Duodenal mucosa (tissue), 2 donors: Measurements from ENCODE around the gene RPL13.

Experiments used
- H3K27ac ChIP-seq: one replicate; pipeline ENCODE4 v1.7.0; 2013; ENCODE audit warnings: low read depth, low read length
- H3K27me3 ChIP-seq, 2 donors: one replicate each; pipeline ENCODE4 v1.7.0; 2013; ENCODE audit warnings: low read length in 2 of 2, control low read depth in 1 of 2; ENCODE audit not compliant: insufficient read depth in 2 of 2, control insufficient read depth in 1 of 2
- H3K36me3 ChIP-seq, 2 donors: one replicate each; pipeline ENCODE4 v1.7.0; 2013; ENCODE audit warnings: low read length in 2 of 2, control low read depth in 1 of 2; ENCODE audit not compliant: insufficient read depth in 2 of 2, control insufficient read depth in 1 of 2
- H3K4me1 ChIP-seq, 2 donors: one replicate each; pipeline ENCODE4 v1.7.0; 2013; ENCODE audit warnings: low read length in 2 of 2, control low read depth in 1 of 2; ENCODE audit not compliant: insufficient read depth in 2 of 2, control insufficient read depth in 1 of 2
- H3K4me3 ChIP-seq, 2 donors: one replicate each; pipeline ENCODE4 v1.7.0; 2013; ENCODE audit warnings: low read length in 2 of 2, low read depth in 1 of 2
- H3K9ac ChIP-seq, 2 donors: one replicate each; pipeline ENCODE4 v1.7.0; 2013; ENCODE audit warnings: low read length in 2 of 2, low read depth in 1 of 2
- H3K9me3 ChIP-seq, 2 donors: one replicate each; pipeline ENCODE4 v1.7.0; 2013; ENCODE audit warnings: low read length in 2 of 2, control low read depth in 1 of 2; ENCODE audit not compliant: control insufficient read depth in 1 of 2

The RPL13 gene

GRCh38 chr16:89530401-89531381, 29.8 kb upstream of the RPL13 start:
- Histone ChIP-seq H3K9me3 (no peaks in the 10 kb centered on the region), H3K27me3 (no peaks in the 10 kb centered on the region), H3K27ac (no peak overlapping the region), H3K36me3 (peaks cover 51 to 82% of the 10 kb centered on the region in 2 donors), H3K9ac (no peak overlapping the region), H3K4me1 (peaks cover 16 to 17% of the 10 kb centered on the region in 2 donors), H3K4me3 (no peak overlapping the region)

- H3K36me3 ChIP-seq = peaks cover 43 to 74% of the 10 kb centered on the region in 2 donors
- no peak overlapping the region for H3K4me3 ChIP-seq
- H3K9ac ChIP-seq = no peak overlapping the region
- H3K9me3 ChIP-seq = no peaks in the 10 kb centered on the region
- H3K27ac ChIP-seq = no peak overlapping the region
- peaks cover 22 to 25% of the 10 kb centered on the region in 2 donors for H3K4me1 ChIP-seq
- no peaks in the 10 kb centered on the region for H3K27me3 ChIP-seq
These were observed 28.5 kb upstream of the RPL13 start for GRCh38 chr16:89531821-89532526.

GRCh38 chr16:89534252-89534756, 26.2 kb upstream of the RPL13 start:
- H3K9ac ChIP-seq = peak overlapping the region; percentile 13 to 28
- H3K4me3 ChIP-seq = peak overlapping the region; percentile 1 to 25
- H3K27ac ChIP-seq = no peak overlapping the region
- peaks cover 51 to 76% of the 10 kb centered on the region in 2 donors for H3K36me3 ChIP-seq
- no peaks in the 10 kb centered on the region for H3K27me3 ChIP-seq
- H3K4me1 ChIP-seq = peaks cover 23 to 25% of the 10 kb centered on the region in 2 donors
- H3K9me3 ChIP-seq = no peaks in the 10 kb centered on the region

- H3K27ac ChIP-seq = peak overlapping the region; percentile 55
- peaks cover 39 to 64% of the 10 kb centered on the region in 2 donors for H3K36me3 ChIP-seq
- H3K27me3 ChIP-seq = no peaks in the 10 kb centered on the region
- peak overlapping the region in 1 of 2 donors; percentile 42 for H3K9ac ChIP-seq
- no peak overlapping the region for H3K4me3 ChIP-seq
- peaks cover 23 to 25% of the 10 kb centered on the region in 2 donors for H3K4me1 ChIP-seq
- no peaks in the 10 kb centered on the region for H3K9me3 ChIP-seq
These were observed 24.1 kb upstream of the RPL13 start for GRCh38 chr16:89536371-89536770.

- Histone ChIP-seq H3K27me3 (no peaks in the 10 kb centered on the region), H3K27ac (peak overlapping the region; percentile 55), H3K4me1 (peaks cover 23 to 25% of the 10 kb centered on the region in 2 donors), H3K9me3 (no peaks in the 10 kb centered on the region), H3K4me3 (no peak overlapping the region), H3K9ac (peak overlapping the region; percentile 7 to 42), H3K36me3 (peaks cover 35 to 62% of the 10 kb centered on the region in 2 donors)
These were observed 23.5 kb upstream of the RPL13 start for GRCh38 chr16:89536886-89537548.

GRCh38 chr16:89537549-89537925, 22.9 kb upstream of the RPL13 start:
- Histone ChIP-seq H3K27ac (no peak overlapping the region), H3K4me3 (no peak overlapping the region), H3K4me1 (peaks cover 23 to 25% of the 10 kb centered on the region in 2 donors), H3K9ac (no peak overlapping the region), H3K9me3 (no peaks in the 10 kb centered on the region), H3K36me3 (peaks cover 34 to 57% of the 10 kb centered on the region in 2 donors), H3K27me3 (no peaks in the 10 kb centered on the region)

GRCh38 chr16:89538286-89538685, 22.2 kb upstream of the RPL13 start:
- H3K27me3 ChIP-seq = no peaks in the 10 kb centered on the region
- H3K27ac ChIP-seq = no peak overlapping the region
- peaks cover 34 to 55% of the 10 kb centered on the region in 2 donors for H3K36me3 ChIP-seq
- no peak overlapping the region for H3K9ac ChIP-seq
- no peak overlapping the region for H3K4me3 ChIP-seq
- H3K4me1 ChIP-seq = peaks cover 23 to 25% of the 10 kb centered on the region in 2 donors
- no peaks in the 10 kb centered on the region for H3K9me3 ChIP-seq

GRCh38 chr16:89540557-89540956, 19.9 kb upstream of the RPL13 start:
- no peak overlapping the region for H3K9ac ChIP-seq
- peaks cover 20 to 46% of the 10 kb centered on the region in 2 donors for H3K36me3 ChIP-seq
- no peak overlapping the region for H3K4me3 ChIP-seq
- no peaks in the 10 kb centered on the region for H3K9me3 ChIP-seq
- H3K4me1 ChIP-seq = peaks cover 18 to 25% of the 10 kb centered on the region in 2 donors
- H3K27me3 ChIP-seq = no peaks in the 10 kb centered on the region
- H3K27ac ChIP-seq = no peak overlapping the region

- no peak overlapping the region for H3K9ac ChIP-seq
- no peak overlapping the region for H3K27ac ChIP-seq
- H3K9me3 ChIP-seq = no peaks in the 10 kb centered on the region
- H3K27me3 ChIP-seq = no peaks in the 10 kb centered on the region
- peaks cover 15 to 17% of the 10 kb centered on the region in 2 donors for H3K4me1 ChIP-seq
- no peak overlapping the region for H3K4me3 ChIP-seq
- H3K36me3 ChIP-seq = peaks cover 17 to 47% of the 10 kb centered on the region in 2 donors
These were observed 18.7 kb upstream of the RPL13 start for GRCh38 chr16:89541792-89542191.
